Activated naive CD4-positive, alpha-beta T cell treated with Interleukin-2 at 50 U/mL for 16 hours (primary cell): ENCODE data around the gene ARID4B.
"Not testable (repeated sequence)": the region's sequence is repeated elsewhere in the genome, so short reads cannot be mapped to it uniquely, and the experiment has no call there.

Experiments
- DNase-seq: peaks from one replicate; pipeline ENCODE4 v3.0.0-alpha.2; 2020

ARID4B gene

DNA sequence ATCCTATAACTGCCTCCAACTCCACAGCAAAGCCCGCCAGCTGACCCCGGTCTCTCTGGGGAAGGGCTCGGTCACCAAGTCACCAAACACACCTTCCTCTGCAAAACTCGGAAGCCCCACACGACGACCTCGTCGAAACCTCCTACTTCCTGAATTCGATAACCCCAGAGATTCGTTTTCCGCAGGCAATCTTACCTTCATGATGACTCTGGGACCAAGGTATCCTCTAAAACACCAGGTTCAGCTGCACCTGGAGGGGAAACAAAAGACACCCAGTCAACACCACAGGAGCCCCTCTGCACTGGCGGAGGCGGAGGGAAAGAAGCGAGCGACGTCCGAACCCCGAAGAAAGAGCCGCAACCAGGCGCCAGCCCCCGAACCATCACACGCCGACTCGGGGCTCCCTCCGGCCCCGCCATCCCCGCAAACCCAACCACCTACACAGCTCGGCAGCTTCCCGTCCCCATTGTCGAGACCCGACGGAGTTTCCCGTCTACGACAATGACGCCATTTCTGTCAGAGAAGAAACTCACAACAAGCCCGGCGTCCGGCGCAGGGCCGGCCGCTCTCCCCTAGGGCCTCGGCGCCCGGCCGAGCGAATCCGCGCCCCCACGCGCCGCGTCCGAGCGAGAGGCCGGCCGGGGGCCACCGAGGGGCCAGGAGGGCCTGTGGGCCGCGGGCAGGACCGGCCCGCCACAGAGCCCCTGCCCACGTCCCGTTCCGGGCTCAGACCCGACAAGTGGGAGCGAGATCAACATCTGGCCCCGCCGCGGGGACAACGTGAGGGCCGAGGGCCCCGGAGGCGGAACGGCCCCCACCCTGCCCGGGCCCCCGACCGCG, 1.0 kb downstream of the ARID4B start:
- DNase-seq, result peak; percentile 70

DNA sequence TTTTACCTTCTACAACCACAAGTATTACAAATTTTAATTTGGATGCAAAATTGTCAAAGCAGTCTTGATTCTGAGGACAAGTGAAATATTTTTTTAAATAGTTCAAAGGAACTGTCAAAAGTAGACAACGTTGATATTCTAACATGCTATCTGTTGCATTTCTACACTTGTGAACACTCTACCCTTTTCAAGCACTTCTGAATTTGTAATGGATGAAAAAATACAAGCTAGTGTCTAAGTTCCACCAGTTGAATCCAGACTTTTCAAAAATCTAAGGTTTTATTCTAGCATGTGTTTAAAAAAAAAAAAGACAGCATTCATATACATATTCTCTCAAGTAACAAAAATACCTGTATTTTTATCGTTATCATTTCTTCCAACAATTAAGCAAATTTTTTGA, 2.1 kb downstream of the ARID4B start:
- DNase-seq, result no peak

DNA sequence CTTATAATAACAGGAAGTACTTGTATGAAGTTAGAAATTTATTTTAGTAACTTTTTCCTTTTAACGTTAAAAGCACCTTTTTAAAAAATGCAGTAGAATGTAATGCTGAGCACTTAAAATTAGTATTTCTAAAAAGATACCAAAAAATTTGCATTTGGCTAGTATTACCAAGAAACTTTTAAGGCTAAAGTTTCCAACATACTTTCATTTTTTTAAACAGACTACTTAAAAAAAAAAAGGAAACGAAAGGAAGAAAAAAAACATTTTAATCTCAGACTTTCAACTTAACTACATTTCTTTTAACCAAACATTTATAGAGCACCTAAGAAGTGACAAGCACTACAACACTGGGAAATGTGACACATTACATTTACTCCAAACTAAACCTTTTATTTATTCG, 2.8 kb downstream of the ARID4B start:
- no peak for DNase-seq

- no peak for DNase-seq
These were observed 3.7 kb downstream of the ARID4B start for GRCh38 chr1:235324296-235324695.

DNA sequence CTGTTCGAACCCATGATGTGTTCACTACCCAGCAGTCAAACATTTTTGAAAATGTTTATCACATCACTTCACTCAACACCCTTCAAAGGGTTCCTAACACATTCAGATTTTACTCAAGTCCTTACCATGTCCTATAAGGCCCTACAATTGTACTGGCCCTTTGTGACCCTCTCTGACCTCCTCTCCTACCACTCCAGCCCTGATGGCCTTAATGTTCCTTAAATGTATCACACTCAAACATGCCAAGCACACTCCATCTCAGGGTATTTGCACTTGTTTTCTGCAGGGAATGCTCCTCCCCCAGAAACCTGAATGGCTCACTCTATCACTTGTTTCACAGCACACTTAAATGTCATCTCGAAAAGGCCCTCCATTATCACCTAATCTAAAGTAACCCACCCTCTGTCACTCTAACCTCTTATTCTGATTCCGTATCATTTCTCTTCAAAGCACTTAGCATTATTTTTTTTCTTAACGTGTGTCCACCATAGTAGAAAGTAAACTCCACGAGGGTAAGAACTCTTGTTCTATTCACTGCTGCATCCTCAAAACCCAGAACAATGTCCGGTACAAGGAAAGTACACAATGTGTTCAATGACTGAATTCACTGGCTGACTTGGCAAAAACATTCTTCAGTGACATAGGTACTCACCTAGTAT, 7.3 kb downstream of the ARID4B start:
- DNase-seq, result no peak

DNA sequence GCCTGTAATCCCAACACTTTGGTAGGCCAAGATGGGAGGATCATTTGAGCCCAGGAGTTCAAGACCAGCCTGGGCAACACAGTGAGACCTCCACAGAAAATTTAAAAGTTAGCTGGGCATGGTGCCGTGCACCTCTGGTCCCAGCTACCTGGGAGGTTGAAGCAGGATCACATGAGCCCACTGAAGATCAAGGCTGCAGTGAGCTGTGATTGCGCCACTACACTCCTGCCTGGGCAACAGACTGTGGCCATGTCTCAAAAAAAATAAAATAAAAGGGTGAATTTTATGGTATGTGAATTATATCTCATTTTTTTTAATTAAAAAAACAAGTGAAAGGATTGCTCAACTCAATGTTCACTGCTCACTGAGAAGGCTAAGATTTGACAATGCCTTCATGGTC, 8.7 kb downstream of the ARID4B start:
- no peak for DNase-seq

- no peak for DNase-seq
These were observed 10.8 kb downstream of the ARID4B start for GRCh38 chr1:235317168-235317567.

DNA sequence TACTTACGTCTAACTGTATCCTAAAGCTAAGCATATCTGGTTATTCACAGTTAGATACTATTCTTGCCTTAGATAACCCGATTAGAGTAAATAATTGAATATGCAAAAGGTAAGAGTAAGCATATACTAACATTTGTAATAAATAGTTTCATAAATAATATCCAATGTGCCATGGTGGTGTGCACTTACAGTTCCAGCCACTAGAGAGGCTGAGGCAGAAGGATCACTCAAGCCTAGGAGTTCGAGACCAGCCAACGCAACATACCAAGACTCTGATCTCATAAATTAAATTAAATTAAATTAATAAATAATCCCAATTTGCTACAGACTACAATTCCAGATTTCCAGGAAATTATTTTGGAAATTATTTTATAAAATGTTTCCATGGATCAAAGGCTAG, 12.2 kb downstream of the ARID4B start:
- no peak for DNase-seq

DNA sequence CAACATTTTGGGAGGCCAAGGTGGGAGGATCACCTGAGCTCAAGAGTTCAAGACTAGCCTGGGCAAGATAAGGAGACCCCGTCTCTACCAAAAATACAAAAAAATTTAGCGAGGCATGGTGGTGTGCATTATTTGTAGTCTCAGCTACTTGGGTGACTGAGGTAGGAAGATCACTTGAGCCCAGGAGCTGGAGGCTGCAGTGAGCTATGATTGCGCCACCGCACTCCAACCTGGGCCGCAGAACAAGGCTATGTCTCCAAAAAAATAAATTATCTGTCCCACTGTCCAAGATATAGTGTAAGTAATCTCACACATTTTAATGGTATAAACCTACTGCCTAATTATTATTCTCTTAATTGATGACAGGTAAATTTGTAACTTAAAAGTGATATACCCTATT, 12.8 kb downstream of the ARID4B start:
- no peak for DNase-seq

- no peak for DNase-seq
These were observed 13.9 kb downstream of the ARID4B start for GRCh38 chr1:235313931-235314678.

DNA sequence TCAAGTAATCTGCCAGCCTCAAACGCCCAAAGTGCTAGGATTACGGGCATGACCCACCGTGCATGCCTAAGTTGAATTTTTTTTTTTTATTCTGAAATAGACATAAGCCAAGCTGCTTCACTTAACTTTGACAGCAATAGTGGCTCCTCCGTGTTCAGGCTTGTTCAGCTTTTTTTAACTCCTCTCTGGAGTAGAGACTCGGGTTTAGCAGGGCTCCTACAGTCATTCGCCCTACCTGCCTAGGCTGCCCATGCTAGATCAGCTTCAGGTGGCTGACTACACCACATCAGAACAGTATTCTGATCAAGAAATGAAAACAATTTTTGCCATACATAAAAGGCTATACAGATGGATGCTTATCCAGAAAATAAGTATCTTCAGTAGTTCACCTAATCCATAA, 14.7 kb downstream of the ARID4B start:
- no peak for DNase-seq

DNA sequence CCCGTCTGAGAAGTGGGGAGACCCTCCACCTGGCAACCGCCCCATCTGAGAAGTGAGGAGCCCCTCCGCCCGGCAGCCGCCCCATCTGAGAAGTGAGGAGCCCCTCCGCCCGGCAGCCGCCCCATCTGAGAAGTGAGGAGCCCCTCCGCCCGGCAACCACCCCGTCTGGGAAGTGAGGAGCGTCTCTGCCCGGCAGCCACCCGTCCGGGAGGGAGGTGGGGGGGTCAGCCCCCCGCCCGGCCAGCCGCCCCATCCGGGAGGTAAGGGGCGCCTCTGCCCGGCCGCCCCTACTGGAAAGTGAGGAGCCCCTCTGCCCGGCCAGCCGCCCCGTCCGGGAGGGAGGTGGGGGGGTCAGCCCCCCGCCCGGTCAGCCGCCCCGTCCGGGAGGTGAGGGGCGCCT, 18.8 kb downstream of the ARID4B start:
- DNase-seq, result not testable (repeated sequence)

DNA sequence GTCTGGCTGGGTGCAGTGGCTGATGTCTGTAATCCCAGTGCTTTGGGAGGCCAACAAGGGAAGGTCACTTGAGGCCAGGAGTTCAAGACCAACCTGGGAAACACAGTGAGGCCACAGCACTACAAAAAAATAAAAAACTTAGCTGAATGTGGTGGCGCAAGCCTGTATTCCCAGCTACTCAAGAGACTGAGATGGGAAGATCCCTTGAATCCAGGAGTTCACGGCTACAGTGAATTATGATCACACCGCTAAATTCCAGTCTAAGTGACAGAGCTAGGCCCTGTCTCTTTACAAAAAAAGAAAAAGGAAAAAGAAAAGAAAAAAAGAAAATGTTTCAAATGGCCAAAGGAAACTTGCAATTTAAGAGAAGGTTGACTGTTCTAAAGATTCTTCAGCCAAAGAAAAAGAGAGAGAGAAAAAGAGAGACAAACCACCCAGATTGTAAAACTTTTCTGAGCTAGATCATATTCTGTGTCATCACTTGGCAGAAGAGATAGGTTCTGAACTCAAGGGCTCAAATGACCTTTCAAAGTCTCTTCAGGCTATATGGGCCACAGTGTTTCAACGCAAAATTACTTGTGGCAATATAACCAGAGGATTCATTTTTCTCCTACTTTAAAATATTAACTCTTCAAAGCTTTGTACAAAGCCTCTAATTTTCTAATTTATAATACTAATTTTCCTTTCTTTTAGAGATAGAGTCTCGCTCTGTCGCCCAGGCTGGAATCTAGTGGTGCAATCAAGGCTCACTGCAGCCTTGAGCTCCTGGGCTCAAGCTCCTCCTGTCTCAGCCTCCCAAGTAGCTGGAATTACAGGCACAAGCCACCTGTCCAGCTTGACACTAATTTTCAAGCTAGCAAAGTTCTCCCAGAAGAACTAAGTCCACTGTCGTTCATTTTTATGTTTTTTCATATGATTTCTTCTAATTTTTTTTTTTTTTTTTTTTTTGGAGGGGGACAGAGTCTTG, 20.5 kb downstream of the ARID4B start:
- DNase-seq, result no peak

DNA sequence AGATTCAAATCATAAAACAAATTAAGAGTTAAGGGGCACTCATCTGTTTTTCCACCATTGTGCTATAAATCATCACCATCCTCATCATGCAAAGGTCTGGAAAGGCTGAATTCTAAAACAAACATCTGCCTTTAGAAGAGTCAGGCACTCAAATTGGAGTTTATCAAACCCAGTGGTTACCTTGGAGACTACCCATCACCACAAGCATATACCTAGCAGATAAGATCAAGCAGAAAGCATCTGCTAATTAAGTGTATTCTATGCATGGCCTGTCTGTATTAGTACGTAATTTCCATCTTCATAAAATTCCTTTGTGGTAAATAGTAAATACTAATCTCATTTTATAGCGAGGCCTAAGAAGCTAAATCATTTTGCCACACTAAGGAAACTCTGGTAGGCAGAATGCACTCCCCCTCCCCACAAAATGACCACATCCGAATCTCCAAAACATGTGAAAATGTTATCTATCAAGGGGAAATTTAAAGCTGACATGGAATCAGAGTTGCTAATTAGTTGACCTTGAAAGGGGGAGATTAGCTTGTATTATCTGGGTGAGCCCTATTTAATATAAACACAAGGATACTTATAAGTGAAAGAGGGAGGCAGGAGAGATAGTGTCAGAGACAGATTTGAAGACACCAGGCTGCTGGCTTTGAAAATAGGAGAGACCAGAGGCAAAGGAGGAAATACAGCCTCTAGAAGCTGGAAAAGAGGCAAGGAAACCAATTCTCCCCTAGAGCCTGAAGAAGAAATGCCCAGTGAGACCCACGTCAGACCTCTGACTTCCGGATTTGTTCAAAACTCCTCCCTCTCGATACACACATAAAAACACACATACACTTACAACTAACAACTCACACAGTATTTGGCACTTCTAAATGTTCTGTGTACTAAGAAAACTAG, 23.2 kb downstream of the ARID4B start:
- peak; percentile 24 for DNase-seq

DNA sequence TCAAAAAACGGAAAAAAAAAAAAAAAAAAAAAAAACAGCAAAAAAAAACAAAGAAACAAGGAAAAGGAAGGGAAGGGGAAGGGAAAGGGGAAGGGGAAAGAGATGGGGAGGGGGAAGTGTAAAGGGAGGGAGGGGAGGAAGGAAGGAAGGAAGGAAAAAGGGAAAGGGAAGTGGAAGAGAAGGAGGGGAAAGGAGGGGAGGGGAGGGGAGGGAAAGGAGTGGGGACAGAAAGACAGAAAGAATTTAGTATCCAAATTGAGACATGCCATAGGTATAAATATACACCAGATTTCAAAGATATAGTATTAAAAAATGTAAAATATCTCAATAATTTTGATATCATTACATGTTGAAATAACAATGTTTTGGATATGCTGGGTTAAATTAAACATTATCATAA, 25.8 kb downstream of the ARID4B start:
- no peak for DNase-seq

DNA sequence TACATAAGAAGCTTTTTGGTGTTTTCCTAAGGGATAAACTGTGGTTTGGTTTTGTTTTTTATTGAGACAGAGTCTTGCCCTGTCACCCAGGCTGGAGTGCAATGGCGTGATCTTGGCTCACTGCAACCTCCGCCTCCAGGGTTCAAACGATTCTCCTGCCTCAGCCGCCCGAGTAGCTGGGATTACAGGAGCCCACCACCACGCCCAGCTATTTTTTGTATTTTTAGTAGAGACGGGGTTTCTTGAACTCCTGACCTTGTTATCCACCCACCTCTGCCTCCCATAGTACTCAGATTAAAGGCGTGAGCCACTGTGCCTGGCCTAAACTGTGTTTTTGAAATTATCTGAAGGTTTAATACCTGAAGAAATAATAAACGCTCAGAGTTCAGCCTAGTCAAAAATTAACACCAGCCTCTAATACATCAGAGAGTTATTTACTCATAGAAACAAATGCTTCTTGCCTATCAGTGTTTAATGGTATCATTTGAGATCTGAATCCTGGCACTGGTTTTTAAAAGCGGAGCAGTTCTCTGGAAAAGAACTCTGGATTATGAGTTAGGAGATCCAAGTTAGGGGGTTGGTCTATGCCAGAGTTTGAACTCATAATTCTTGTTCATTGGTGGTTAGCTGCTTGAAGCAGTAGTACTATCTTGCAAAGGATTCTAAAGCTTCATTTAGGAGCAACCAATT, 28.7 kb downstream of the ARID4B start:
- no peak for DNase-seq

DNA sequence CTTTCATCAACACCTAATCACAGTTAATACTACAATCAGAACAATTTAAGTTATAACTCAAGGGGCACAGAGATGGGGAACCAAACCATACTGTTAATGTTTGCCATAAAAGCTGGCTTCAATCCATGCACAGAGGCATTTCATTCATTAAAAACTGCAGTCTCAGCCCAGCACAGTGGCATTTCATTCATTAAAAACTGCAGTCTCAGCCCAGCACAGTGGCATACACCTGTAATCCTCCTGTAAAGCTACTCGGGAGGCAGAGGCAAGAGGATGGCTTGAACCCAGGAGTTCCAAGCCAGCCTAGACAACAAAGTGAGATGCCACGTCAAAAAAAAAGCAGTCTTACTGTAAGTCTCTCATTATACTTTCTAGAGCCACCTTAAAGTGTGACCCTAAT, 29.2 kb downstream of the ARID4B start:
- DNase-seq, result no peak

- DNase-seq, result no peak
These were observed 30.4 kb downstream of the ARID4B start for GRCh38 chr1:235297579-235297978.

- DNase-seq, result no peak
These were observed 31.2 kb downstream of the ARID4B start for GRCh38 chr1:235296729-235297128.

DNA sequence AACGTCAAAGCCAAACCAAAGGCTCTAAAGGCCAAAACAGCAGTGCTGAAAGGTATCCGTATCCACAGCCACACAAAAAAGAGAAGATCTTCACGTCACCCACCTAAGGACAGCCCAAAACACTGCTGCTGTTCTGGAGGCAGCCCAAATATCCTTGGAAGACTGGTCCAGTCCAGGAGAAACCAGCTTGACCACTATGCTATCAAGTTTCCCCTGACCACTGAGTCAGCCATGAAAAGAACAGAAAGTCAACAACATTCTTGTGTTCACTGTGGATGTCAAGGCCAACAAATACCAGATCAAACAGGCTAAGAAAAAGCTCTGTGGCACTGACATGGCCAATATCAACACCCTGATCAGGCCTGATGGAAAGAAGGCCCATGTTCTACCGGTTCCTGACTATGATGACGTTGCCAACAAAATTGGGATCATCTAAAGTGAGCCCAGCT, 32.1 kb downstream of the ARID4B start:
- no peak for DNase-seq
